NCI-H526 treated with DMSO at 0.1 percent for 48 hours (cell line): Measurements from ENCODE around the gene ZNF709.
"Not testable (repeated sequence)": the region's sequence is repeated elsewhere in the genome, so short reads cannot be mapped to it uniquely, and the experiment has no call there.

Source experiments
- DNase-seq: peaks from one replicate; lab custom pipeline; 2025; lab: John Stamatoyannopoulos, UW

Gene ZNF709

GRCh38 chr19:12484371-12485051 lies at the start of gene ZNF709:
Gene ZNF709, minus strand, starts transcription at chr19:12484816. Its CDS starts 159 bp downstream, at chr19:12484657.
- peak; percentile 65 for DNase-seq

DNA sequence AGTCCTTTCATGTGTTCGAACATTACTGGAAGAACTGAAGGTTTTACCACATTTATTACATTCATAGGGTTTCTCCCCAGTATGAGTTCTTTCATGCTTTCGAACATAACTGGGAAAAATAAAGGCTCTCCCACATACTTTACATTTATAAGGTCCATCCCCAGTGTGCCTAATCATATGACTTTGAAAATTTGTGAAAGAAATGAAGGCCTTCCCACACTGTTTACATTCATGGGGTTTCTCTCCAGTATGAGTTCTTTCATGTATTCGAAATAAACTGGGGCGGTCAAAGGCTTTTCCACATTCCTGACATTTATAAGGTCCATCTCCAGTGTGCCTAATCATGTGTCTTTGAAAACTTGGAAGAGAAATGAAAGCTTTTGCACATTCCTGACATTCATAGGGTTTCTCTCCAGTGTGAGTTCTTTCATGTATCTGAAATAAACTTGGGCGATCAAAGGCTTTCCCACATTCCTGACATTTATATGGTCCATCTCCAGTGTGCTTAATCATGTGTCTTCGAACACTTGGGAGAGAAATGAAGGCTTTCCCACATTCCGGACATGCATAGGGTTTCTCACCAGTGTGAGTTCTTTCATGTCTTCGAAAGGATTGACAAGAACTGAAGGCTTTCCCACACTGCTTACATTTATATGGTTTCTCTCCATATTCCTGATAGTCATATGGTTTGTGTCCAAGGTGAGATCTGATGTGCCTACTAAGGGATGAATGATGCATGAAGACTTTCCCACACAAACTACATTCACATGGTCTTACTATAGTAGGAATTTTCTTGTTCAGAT lies 42.6 kb upstream of the ZNF709 start:
- DNase-seq: no peak

DNA sequence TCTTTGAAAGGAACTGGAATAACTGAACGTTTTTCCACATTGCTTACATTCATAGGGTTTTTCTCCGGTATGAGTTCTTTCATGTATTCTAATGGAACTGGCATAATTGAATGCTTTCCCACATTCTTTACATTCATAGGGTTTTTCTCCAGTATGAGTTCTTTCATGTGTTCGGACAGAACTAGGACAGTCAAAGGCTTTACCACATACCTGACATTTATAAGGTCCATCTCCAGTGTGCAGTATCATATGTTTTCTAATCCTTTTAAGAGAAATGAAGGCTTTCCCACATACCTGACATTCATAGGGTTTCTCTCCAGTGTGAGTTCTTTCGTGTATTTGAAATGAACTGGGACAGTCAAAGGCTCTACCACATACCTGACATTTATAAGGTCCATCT lies 41.9 kb upstream of the ZNF709 start:
- DNase-seq: no peak

DNA sequence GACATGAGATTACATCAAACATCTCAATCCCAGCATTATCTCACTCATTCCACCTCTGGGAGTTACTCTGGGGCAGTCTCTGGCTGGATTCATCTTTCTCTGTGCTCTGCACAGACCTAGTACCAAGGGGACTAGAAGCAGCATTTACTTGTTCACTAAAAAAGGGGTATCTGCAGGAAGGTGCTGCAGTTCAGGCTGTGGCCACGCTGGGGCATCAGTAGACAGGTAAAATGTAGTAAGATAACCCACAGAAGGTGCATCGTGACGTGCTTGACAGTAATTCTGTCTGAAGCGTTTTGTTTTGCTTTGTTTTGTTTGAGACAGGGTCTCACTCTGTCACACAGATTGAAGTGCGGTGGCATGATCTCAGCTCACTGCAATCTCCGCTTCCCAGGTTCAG lies 37.4 kb upstream of the ZNF709 start:
- no peak for DNase-seq

- no peak for DNase-seq
These were observed 29.0 kb upstream of the ZNF709 start for GRCh38 chr19:12513531-12514061.

GRCh38 chr19:12497032-12497431 lies 12.4 kb upstream of the ZNF709 start:
- no peak for DNase-seq

DNA sequence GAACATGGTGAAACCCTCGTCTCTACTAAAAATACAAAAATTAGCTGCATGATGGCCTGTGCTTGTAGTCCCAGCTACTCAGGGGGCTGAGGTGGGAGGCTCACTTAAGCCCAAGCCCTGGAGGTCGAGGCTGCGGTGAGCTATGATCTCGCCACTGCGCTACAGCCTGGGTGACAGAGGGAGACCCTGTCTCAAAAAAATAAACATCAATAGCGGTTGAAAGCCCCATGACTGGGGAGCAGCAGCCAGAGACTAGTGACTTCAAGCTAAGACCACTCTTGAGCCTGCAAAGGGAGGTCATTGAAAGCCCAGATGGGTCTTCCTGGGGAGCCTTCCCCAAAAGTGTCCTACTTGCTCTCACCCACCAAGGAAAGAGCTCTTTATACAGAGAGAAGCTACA lies 11.9 kb upstream of the ZNF709 start:
- DNase-seq: no peak

DNA sequence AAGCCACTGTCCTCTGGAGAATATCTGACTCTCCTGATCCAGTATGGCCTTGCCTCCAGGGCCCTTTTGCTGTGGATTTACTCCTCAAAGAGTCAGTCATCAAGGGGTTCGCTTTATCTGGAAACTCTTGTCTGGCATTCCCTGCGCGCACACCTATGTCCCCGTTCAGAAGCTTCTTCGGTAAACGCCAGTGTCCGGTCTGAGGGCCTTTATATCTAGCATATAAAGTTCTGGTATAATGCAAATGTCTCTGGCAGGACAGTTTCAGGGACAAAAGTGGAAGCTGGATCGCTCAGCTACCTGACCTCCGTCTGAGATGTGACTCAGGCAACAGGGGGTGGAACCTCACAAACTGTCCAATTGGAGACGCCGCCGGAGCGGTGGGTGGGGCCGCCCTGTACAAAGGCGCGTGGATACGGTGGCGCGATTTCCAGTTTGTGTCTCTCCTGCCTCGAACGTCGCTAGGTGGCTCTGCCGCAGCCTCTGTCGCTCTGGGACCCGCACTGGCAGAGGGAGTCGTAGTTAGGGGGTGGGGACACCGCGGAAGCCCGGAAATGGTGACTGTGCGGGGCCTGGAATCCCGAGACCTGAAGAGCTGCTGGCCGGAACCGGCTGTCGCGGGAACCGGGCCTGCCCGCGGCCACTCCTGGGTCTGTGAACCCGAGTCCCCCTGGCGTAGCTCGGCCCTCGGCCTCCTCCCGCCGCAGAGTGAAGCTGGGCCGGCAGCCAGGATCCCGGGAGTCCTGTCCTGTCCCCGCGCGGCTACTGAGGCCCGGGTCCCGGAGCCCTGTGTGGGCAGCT lies 10.6 kb upstream of the ZNF709 start:
- peak; percentile 85 for DNase-seq

- no peak for DNase-seq
These were observed 9.7 kb upstream of the ZNF709 start for GRCh38 chr19:12494260-12494860.

- not testable (repeated sequence) for DNase-seq
These were observed 1.7 kb upstream of the ZNF709 start for GRCh38 chr19:12486265-12486783.

- DNase-seq: no peak
These were observed 955 bp upstream of the ZNF709 start for GRCh38 chr19:12485571-12485970.

- DNase-seq: no peak
These were observed 418 bp upstream of the ZNF709 start for GRCh38 chr19:12485052-12485416.

- no peak for DNase-seq
These were observed 625 bp downstream of the ZNF709 start for GRCh38 chr19:12484011-12484370.

GRCh38 chr19:12482509-12482886 lies 2.1 kb downstream of the ZNF709 start:
- no peak for DNase-seq

DNA sequence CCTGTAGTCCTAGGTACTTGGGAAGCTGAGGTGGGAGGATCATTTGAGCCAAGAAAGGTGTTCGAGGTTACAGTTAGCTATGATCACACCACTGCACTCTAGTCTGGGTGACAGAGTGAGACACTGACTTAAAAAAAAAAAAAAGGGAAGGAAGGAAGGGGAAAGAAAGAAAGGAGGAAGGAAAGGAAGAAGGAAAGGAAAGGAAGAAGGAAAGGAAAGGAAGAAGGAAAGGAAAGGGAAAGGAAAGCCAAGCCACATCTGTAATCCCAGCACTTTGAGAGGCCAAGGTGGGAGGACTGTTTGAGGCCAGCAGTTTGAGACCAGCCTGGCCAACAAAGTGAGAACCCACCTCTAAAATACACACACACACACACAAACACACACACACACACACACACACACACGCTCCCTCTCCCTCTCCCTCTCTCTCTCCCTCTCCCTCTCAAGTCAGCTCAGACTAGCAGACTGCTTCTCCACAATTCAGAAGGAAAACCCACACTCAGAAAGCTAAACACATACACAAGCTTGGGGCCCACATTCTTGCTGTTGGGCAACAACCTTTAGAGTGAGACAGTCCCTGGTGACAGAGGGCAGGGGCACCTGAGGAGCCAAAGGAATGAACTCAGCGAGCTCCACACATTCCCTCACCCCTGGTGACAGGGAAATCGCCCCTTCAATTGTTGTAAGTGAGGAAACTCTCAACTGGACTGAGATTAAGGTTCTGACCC lies 2.7 kb downstream of the ZNF709 start:
- DNase-seq: no peak

DNA sequence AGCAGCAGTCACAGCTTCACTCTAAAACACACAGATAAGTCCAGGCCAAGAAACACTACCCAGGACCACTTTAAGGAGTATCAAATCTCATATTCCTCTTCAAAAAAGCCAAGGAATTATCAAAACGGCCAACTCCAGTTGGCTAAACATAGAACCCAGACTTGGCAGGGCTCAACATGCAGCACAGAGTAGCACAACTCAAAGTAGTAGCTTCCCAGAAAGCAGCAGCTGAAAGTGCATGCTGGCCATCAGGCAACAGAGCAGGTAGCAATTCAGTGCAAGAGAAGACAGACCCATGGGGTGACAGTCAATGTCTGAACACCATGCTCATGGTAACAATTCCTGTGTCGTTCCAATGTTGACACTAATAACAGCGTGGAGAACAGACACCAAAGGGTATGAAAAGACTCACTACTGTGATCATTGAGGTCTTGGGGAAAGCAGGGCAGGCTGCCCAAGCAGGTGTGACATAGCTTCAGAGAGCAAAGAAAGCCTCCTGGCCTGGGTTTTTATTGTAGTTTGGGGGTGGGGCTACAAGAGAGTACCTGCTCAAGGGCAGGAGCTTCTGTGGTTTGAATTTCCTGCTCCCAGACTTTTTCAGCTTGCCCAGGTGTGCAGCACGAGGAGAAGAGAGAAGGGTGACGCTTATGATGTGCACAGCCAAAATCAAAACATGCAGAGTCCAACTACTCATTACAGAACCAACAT lies 6.2 kb downstream of the ZNF709 start:
- DNase-seq: no peak

DNA sequence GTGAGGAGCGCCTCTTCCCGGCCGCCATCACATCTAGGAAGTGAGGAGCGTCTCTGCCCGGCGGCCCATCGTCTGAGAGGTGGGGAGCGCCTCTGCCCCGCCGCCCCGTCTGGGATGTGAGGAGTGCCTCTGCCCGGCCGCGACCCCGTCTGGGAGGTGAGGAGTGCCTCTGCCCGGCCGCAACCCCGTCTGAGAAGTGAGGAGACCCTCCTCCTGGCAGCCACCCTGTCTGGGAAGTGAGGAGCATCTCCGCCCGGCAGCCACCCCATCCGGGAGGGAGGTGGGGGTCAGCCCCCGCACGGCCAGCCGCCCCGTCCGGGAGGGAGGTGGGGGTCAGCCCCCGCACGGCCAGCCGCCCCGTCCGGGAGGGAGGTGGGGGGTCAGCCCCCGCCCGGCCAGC lies 17.0 kb downstream of the ZNF709 start:
- not testable (repeated sequence) for DNase-seq

- no peak for DNase-seq
These were observed 19.4 kb downstream of the ZNF709 start for GRCh38 chr19:12465211-12465610.

DNA sequence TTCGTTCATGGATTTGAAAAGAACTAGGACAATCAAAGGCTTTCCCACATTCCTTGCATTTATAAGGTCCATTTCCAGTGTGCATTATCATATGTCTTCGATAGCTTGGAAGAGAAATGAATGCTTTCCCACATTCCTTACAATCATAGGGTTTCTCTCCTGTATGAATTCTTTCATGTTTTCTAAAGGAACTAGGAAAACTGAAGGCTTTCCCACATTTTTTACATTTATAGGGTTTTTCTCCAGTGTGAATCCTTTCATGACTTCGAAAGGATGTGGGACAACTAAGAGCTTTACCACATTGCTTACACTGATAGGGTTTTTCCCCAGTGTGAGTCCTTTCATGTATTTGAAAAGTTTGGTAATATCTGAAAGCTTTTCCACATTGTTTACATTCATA lies 19.8 kb downstream of the ZNF709 start:
- DNase-seq: no peak

GRCh38 chr19:12464139-12464538 lies 20.5 kb downstream of the ZNF709 start:
- not testable (repeated sequence) for DNase-seq

GRCh38 chr19:12453495-12453894 lies 31.1 kb downstream of the ZNF709 start:
- no peak for DNase-seq
